GM10266 (cell line): ENCODE results near the gene INAFM2.

Experiments
- DNase-seq: peaks from one replicate; pipeline ENCODE4 v3.0.0; 2012; ENCODE audit errors: extremely low spot score
- CTCF ChIP-seq: IDR thresholded peaks from 2 replicates; pipeline ENCODE4 v1.5.1; 2012; ENCODE audit warnings: mild to moderate bottlenecking, low read depth; ENCODE audit not compliant: control insufficient read depth, insufficient read depth; ENCODE audit errors: missing control alignments

Gene INAFM2

GRCh38 chr15:40287968-40288367 lies 35.5 kb upstream of the INAFM2 start:
- TF ChIP-seq CTCF: no peak
- DNase-seq: peak; percentile 26

GRCh38 chr15:40289140-40289775 lies 34.2 kb upstream of the INAFM2 start:
- peak; percentile 19 for DNase-seq
- no peak for TF ChIP-seq CTCF

- no peak for TF ChIP-seq CTCF
- no peak for DNase-seq
These were observed 33.0 kb upstream of the INAFM2 start for GRCh38 chr15:40290545-40290917.

GRCh38 chr15:40290918-40291574 lies 32.4 kb upstream of the INAFM2 start:
- DNase-seq: no peak
- no peak for TF ChIP-seq CTCF

GRCh38 chr15:40292246-40292645 lies 31.2 kb upstream of the INAFM2 start:
- no peak for DNase-seq
- TF ChIP-seq CTCF: no peak

- no peak for DNase-seq
- no peak for TF ChIP-seq CTCF
These were observed 30.5 kb upstream of the INAFM2 start for GRCh38 chr15:40293006-40293405.
